Body of pancreas (tissue), 4 donors: ENCODE results near the gene EHBP1. TPM values are rescaled to one million over a fixed set of nuclear protein-coding genes. Genes with fewer than 3 reads are reported as not detected.

Experiments
- ATAC-seq: fragments of 150-250 bp; one replicate; pipeline ENCODE4 v1.9.1; 2016
- DNase-seq, 4 donors: peaks; one replicate each; pipeline ENCODE4 v3.0.0-alpha.2; 2019
- H3K27ac ChIP-seq, 4 donors: fragments of 200-600 bp; sonication (generic); 1 replicate in 3 of 4; 2 replicates in 1 of 4; pipeline versions ENCODE4 v1.5.1 to v1.6.1; 2016 to 2019; ENCODE audit warnings: mild to moderate bottlenecking in 1 of 4, mixed read lengths in 1 of 4, moderate library complexity in 1 of 4
- H3K27me3 ChIP-seq, 2 donors: fragments of 200-600 bp; sonication (generic); one replicate each; pipeline ENCODE4 v1.6.0; 2016; ENCODE audit warnings: mild to moderate bottlenecking in 1 of 2
- H3K36me3 ChIP-seq, 2 donors: fragments of 200-600 bp; sonication (generic); replicated peaks in 1 of 2; 2 replicates each; pipeline ENCODE4 v1.5.1; 2016; ENCODE audit warnings: low read depth in 2 of 2; ENCODE audit not compliant: insufficient read depth in 1 of 2
- H3K4me1 ChIP-seq: fragments of 200-600 bp; sonication (generic); one replicate; pipeline ENCODE4 v1.6.0; 2016
- H3K4me3 ChIP-seq, 2 donors: fragments of 200-600 bp; sonication (generic); 1 replicate in 1 of 2; 2 replicates in 1 of 2; pipeline ENCODE4 v1.5.1; 2016 to 2019
- H3K9me3 ChIP-seq, 3 donors: fragments of 200-600 bp; sonication (generic); 1 replicate in 2 of 3; 2 replicates in 1 of 3; pipeline ENCODE4 v1.5.1; 2016
- POLR2A ChIP-seq, 3 donors: fragments of 450-650 bp; IDR thresholded peaks; one replicate each; pipeline ENCODE4 v1.6.1; 2016; ENCODE audit warnings: antibody characterized with exemption in 3 of 3, mild to moderate bottlenecking in 2 of 3
- WGBS, 2 donors: methylation state at CpG; one replicate each; pipeline ENCODE4 v1.1.5; 2017; 5-methylcytosine and 5-hydroxymethylcytosine counted together
- intact Hi-C: fragments of 100-400 bp; cut with DNase I; formaldehyde crosslinking; loops from one replicate; pipeline ENCODE4 v1.15.1; 2023
- total RNA-seq, 2 donors: library from RNA; depleted of rRNA; stranded (reverse); fragments of >200 nt; gene quantifications; one replicate each; pipeline ENCODE4 v1.1.0, GENCODE V29; 2016
- TF ChIP-seq, protein P1 (sequence below), 7 experiments: fragments of 450-650 bp in 4 of 7; fragments of 200-600 bp in 3 of 7; sonication (generic) in 3 of 7; IDR thresholded peaks; one replicate each; pipeline ENCODE4 v1.5.1; 2016 to 2019; ENCODE audit warnings: antibody characterized with exemption in 7 of 7

Gene EHBP1
- total RNA-seq, 2 donors from 2014 or later, result 43.6 to 45.8 TPM

DNA sequence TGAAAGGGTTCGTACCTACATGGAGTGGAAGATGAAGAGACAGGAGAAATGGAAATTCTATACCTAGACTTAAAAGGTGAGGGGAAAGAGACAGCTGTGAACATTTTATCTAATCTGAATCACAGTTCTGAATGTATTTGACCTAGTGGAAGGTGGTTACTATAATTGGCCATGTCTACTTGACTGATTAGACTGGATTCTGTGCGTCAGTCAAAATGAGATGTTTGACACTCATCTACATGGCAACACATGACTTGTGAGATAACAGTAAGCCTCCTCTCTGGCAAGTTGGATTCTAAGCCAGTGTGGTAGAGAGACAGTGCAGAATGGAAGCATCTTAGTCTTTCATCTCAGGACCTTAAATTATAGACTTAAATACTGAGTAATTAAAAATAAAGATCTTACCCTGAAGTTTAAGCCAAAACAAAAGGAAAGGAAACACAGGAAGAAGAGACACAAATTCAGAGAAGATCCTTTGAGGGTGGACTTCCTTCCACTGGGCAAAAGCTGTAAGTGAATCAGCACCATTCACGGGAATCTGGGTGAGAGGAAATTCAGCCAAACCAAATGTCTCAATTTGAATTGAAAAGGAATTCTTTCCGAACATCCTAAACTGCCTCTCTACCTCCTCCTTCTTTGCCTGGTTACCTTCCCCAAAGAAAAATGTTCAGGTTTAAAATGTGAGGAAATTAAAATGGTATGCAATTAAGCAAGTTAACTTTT, 121.6 kb downstream of the EHBP1 start:
- Histone ChIP-seq H3K36me3 (no peaks in the 10 kb centered on the region), H3K4me1 (peaks cover 43% of the 10 kb centered on the region), H3K27me3 (no peaks in the 10 kb centered on the region), H3K9me3 (no peaks in the 10 kb centered on the region), H3K4me3 (no peak overlapping the region), H3K27ac (no peak overlapping the region)
- TF ChIP-seq, protein P1, sequence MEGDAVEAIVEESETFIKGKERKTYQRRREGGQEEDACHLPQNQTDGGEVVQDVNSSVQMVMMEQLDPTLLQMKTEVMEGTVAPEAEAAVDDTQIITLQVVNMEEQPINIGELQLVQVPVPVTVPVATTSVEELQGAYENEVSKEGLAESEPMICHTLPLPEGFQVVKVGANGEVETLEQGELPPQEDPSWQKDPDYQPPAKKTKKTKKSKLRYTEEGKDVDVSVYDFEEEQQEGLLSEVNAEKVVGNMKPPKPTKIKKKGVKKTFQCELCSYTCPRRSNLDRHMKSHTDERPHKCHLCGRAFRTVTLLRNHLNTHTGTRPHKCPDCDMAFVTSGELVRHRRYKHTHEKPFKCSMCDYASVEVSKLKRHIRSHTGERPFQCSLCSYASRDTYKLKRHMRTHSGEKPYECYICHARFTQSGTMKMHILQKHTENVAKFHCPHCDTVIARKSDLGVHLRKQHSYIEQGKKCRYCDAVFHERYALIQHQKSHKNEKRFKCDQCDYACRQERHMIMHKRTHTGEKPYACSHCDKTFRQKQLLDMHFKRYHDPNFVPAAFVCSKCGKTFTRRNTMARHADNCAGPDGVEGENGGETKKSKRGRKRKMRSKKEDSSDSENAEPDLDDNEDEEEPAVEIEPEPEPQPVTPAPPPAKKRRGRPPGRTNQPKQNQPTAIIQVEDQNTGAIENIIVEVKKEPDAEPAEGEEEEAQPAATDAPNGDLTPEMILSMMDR (IDR thresholded peaks at IDR 0.05), result no peak
- TF ChIP-seq POLR2A (IDR thresholded peaks at IDR 0.05), result no peak
- ATAC-seq (no peak), DNase-seq (no peak)
- intact Hi-C loops, result no loop called here
- 76 to 82% methylated on average over 4 of the region's 4 CpGs for WGBS, 2 donors

GRCh38 chr2:62831729-62832128, 126.2 kb downstream of the EHBP1 start:
- Histone ChIP-seq H3K36me3 (no peaks in the 10 kb centered on the region), H3K9me3 (no peaks in the 10 kb centered on the region), H3K27ac (no peak overlapping the region), H3K27me3 (no peaks in the 10 kb centered on the region), H3K4me1 (peaks cover 3% of the 10 kb centered on the region), H3K4me3 (no peak overlapping the region)
- TF ChIP-seq, protein P1 (IDR thresholded peaks at IDR 0.05), result no peak
- TF ChIP-seq POLR2A (IDR thresholded peaks at IDR 0.05), result no peak
- intact Hi-C loops, result no loop called here
- ATAC-seq (no peak), DNase-seq (no peak)

DNA sequence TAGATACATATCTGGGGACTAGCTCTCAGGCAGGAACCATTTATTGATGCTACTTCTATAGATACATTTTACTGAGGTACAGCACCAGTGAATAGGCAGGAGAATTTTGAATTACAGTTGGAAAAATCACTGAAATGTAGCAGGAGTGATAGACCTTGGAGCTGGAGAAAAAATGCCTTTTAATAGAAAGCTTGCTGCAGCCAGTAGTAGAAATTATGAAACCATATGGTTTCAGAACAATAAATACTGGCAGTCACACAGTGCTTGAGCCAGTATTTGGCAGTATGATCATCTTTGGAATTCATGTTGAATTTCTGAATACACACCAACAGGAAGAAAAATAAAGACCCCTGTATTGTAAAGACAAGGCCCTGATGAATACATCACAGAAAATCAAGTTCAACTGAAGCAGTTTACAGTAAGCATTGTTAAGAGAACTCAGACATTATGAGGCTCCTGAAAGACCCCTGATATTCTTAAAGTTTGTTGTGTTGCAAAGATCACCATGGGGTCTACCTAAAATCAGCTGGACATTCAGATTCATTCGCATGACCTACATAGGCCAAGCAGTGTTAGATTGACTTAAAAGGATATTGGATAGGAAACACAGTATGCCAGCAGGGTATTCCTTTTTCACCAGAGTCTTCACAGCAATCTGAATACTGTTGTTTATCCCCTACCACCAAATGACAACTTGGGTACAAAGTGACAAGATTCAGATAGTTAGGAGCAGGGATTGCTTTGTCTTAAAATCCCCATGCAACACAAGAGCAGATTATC, 139.0 kb downstream of the EHBP1 start:
- intact Hi-C loops, result no loop called here
- no peak for TF ChIP-seq POLR2A (IDR thresholded peaks at IDR 0.05)
- TF ChIP-seq, protein P1 (IDR thresholded peaks at IDR 0.05), result no peak
- no peak overlapping the region for H3K27ac ChIP-seq
- no peaks in the 10 kb centered on the region for H3K4me1 ChIP-seq
- DNase-seq (no peak), ATAC-seq (no peak)
- no peaks in the 10 kb centered on the region for H3K27me3 ChIP-seq
- no peak overlapping the region for H3K4me3 ChIP-seq
- WGBS, 2 donors, result 100% methylated on average over 1 of the region's 1 CpG
- no peaks in the 10 kb centered on the region for H3K9me3 ChIP-seq
- no peaks in the 10 kb centered on the region for H3K36me3 ChIP-seq

GRCh38 chr2:62845256-62845655, 139.7 kb downstream of the EHBP1 start:
- H3K4me1 ChIP-seq, result no peaks in the 10 kb centered on the region
- no peak for ATAC-seq
- H3K9me3 ChIP-seq, result no peaks in the 10 kb centered on the region
- no peak overlapping the region for H3K27ac ChIP-seq
- H3K27me3 ChIP-seq, result no peaks in the 10 kb centered on the region
- no peak overlapping the region for H3K4me3 ChIP-seq
- H3K36me3 ChIP-seq, result no peaks in the 10 kb centered on the region
- TF ChIP-seq, protein P1 (IDR thresholded peaks at IDR 0.05), result no peak
- no peak for TF ChIP-seq POLR2A (IDR thresholded peaks at IDR 0.05)
- DNase-seq, result no peak
- intact Hi-C loops, result no loop called here
